GM19025 (cell line): ENCODE data around the gene SDHAF3.
A peak's percentile ranks its signal among the peaks of the same experiment; 100 is the strongest.
"Not testable (repeated sequence)": the region's sequence is repeated elsewhere in the genome, so short reads cannot be mapped to it uniquely, and the experiment has no call there.

ENCODE experiments used
- ATAC-seq: cut with Tn5 transposase; IDR thresholded peaks from one replicate; pipeline ENCODE4 v1.9.1; 2021; ENCODE audit warnings: mild to moderate bottlenecking, low read depth, moderate library complexity; ENCODE audit not compliant: unreplicated experiment

Gene SDHAF3

DNA sequence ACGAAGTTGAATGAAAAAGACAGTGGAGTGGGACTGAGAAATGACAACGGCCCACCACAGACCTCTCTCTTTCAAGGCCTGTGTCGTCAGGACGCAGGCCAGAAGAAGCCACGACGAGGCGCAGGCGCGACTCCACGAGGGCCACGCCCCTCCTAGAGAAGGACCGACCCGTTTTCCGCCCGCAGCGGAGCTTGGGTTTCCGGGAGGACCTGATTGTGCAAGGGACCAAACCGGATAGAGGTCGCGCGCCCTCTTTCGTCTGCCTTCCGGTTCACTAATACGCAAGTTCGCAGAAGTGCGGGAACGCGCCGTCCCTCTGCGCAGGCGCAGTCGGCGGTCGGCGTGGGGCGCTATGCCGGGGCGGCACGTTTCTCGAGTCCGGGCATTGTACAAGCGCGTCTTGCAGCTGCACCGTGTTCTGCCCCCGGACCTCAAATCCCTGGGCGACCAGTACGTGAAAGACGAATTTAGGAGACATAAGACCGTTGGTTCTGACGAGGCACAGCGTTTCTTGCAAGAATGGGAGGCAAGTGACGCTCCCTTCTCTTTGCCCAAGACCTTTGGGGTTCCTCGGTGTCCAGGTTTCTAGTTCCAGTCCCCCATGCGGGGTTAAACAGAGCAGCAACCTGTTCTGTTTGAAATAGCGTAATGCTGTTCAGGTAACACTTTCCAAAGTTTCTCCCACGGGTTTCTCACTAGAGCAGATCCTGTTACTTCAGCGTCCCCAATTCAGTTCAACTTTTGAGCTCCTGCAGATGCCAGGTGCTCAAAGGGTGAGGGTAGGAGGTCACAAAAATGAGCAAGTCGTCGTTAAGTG is at the start of gene SDHAF3:
TSS of gene SDHAF3 (plus strand) at position 327 of the 817 bp plus-strand sequence. CDS start at position 353, 26 bp downstream.
- peak; percentile 96 for ATAC-seq

DNA sequence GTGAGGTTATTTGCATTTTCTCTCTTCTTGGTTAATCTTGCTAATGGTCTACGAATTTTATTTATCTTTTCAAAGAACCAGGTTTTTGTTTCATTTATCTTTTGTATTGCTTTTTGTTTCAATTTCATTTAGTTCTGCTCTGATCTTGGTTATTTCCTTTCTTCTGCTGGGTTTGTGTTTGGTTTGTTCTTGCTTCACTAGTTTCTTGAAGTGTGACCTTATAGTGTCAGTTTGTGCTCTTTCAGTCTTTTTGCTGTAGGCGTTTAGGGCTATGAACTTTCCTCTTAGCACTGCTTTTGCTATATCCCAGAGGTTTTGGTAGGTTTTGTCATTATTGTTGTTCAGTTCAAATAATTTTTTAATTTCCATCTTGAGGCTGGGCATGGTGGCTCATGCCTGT is 45.5 kb upstream of the SDHAF3 start:
- ATAC-seq = not testable (repeated sequence)

DNA sequence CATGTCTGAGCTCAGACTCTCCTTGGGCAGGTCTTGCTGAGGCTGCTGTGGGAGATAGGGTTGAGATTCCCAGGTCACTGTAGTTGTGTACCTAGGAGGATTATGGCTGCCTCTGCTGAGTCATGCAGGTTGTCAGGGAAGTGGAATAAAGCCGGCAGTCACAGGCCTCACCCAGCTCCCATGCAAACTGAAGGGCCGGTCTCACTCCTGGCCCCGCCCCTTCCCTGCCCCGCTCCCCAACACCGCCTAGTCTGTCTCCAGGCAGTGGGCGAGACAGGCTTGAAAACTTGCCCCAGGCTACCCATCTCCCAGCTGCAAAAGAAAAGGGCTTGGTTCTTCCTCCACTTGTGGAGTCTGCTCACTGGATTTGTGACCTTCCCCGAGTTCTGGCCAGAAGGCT is 41.6 kb upstream of the SDHAF3 start:
- no peak for ATAC-seq

DNA sequence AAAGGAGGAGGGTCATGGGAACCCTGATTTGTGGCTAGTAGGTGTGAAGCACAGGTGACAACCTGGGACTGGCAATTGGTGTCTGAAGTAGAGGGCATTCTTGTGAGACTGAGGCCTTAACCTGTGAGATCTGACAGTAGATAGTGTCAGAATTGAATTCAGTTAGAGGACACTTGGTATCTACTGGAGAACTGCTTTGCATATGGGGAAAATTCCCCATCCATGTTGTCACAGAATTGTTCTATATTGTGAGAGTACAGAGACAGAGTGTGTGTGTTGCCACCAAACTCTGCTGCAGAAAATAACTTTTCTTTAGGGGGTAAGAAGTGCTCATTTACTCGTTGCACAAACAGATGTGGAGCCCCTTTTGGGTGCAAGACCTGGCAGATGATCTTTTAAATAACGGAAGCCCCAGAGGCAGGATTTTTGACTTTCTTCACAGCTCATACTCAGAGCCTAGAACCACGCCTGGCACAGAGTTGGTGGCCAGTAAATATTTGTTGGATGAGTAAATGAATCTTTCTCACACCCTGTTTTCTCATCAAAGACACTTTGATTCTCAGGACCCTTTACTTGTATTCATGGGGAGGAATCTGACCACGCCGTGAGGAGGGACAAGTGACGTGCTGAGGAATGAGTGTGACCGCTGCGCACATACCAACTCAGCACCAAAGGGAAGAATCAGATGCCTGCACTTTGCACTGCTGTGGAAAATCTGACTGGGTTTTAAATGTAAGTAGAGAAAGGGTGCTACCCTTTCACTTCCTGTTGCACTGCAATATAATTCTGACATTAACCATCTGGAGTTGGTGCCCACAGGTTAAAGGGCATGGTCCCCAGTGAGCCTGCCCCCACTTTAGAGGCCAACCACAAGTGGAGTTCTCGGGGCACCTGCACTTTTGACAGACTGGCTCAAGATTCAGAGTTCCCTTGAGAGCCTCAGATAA is 39.2 kb upstream of the SDHAF3 start:
- peak; percentile 86 for ATAC-seq

DNA sequence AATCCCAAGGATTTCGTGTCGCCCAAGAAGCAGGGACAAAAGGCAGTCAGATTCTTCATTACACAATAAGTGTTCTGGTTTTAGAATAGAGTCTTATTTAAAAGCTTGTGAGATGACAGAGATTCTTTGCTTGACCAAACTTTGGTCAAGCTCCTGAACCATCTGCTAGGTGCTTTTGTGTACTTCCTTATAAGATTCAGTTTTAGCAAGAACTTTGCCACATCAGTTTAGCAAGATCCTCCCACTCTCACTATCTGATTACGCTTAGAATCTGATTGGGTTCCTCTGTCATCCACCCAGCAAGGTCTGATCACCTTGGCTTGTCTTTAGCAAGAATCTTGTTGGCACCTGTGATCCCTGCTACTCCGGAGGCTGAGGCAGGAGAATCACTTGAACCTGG is 38.2 kb upstream of the SDHAF3 start:
- no peak for ATAC-seq

DNA sequence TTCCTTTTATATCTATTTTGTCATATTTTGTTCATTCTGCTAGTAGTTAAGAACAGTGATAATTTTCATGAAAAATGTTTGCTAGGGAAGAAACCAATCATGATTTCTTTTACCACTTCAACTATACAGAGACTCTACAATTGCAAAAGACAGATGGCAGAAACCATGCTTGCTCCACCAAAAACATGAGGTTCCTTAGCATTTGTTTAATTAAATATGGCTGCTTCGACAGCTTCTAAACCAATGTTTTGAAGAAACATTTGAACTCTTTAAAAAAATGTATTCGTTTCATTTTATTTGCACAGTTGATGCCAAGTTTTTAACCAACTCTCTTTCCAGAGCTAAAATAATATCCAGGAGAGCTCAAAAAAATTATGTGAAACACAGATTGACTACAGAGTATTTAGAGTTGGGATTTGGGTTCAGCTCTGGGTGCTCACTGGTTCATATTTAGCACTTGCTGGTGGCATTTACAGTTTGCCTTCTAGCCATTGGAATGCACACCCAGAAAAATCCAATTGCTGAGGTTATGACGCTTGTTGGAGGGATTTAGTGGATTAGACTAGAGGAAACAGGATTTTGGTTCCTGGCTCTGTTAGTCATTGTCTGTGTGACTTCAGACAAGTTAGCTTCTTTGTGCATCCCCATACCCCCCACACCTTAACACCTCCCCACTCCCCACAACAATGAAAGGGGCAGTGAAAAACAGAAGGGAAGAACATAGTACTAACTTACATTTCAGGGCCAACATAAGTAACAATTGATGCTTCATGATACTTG is 35.8 kb upstream of the SDHAF3 start:
- no peak for ATAC-seq

DNA sequence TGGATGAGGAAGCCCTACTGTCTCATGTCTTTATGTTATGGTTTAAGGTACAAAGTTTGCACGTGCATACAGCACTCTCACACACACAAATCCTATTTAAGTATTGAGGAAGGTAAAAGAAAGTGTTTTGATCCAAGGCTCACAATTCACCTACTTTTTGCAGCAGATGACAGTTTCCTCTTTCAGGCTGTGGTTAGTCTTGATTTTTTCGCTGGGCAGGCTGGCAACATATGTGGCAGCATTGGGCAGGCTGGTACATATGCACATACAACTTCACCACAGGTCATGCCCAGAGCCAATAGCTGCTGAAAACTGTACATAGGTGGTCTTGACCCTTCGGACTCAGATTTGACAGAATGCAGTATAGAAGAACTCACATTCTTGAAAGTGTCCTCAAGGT is 29.1 kb upstream of the SDHAF3 start:
- ATAC-seq = no peak

DNA sequence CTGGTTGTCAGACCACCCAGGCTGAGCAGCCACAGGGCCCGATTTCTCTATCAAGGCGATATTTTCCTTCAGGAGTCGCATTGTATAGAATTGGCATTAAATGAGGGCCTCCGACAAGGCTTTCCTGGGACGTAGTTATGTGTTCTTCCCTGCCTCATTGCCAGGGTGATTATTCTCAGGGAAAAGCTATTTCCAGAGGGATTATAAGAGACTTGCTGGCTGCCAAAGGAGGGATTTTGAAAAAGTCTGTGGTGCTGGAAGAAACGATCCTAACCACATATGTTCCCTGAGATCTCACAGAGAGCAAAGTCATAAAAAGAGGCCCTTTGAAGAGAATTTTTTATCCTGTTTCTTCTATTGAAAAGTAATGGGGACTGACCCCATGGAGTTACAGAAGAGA is 27.7 kb upstream of the SDHAF3 start:
- ATAC-seq = no peak

DNA sequence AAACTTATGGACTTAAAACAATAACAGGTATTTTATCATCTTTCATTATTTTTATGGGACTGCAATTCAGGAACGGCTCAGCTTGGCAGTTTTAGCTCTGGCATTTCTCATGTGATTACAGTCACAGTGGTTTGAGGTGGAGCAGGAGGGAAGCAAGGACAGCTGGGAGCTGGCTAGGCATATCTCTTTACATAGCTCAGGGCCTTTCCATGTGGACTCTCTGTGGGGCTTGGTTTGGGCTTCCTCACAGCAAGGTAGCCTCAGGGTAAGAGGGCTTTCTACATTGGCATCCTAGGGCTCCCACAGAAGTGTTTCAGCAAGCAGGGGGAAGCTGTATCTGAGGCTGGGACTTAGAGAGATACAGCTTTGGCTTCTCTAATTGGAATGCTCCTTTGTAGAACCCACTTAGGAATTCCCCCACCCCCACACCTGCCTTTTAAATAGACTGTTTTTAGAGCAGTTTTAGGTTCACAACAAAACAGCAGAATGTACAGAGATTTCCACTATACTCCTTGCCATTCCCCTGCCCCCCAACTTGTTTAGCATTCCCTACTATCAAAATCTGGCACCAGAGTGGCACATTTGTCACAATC is 26.6 kb upstream of the SDHAF3 start:
- ATAC-seq = no peak

DNA sequence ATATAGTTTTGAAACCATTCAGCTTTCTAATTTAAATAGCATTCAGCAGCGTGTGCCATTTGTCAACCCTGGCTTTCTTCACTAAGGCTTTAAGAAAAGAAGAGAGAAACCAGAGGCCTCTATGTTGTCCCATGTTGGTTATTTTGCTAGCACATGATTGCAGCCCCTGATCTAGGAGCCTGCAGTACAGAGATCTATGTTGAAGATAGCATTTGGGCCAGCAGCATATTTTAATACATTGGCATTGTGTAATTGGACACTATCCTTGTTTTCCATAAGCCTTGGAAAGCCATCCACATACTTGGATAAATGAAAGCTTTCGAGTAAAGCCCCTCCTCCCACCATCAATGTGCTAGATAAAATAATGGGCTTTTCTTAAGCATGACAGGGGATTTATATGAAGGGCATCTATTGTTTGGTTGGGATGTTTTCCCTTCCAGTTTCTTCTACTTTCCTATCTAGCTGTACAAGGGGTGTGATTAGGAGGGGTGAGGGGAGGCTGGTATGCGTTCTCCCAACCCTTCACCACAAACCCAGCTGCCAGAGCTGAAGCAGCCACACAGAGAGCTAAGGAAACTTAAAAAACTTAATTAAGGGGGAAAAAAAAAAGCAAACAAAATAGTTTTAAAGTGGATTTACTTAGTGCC is 23.1 kb upstream of the SDHAF3 start:
- ATAC-seq = no peak

DNA sequence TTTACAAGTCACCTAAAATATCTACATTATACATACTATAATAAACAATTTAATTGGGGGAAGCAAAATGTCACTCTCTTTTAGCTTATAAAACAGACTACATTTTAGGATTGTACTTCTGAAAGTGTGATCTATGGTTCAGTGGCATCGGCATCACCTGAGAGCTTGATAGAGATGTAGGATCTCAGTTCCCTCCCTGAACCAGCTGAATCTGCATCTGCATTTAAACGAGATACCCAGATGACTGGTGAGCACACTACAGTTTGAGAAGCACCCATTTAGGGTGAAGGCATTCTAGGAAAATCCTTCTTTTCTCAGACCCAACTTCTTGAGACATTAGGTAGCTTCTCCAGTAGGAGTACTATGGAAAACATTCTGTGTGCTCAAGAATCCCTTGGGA is 21.5 kb upstream of the SDHAF3 start:
- no peak for ATAC-seq

DNA sequence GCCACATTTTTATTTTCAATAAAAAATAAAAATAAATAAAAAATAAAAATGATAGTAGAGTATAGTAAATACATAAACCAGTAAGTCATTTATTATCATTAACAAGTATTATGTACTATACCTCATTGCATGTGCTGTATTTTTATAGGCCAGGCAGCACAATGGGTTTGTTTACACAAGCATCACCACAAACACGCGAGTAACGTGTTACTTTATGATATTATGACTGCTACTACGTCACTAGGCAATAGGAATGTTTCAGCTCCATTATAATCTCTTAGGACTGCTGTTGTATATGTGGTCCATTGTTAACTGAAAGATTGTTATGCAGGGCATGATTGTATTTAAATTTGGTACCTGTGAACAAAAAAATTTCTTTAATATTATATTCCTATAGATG is 20.8 kb upstream of the SDHAF3 start:
- no peak for ATAC-seq

DNA sequence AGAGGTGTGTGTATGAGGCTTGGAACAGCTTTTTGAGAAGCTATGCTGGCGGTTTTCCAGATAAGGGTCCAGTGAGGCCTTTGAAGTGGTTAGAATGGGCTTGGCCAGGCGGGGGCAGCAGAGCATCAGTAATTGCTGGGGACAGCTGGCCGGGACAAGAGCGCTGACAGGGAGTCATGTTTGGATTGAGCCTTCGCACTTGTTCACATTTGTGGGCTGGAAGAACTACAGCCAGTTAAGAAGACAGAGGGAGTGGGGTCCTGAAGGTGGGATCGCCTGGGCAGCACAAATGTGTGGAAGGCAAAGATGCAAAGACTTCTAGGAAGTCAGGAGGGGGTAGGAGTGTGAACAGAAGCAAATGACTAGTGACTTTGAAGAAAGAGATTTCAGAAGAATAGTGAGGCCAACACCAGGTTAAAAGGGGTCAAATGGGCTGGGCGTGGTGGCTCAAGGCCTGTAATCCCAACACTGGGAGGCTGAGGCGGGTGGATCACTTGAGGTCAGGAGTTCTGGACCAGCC is 12.7 kb upstream of the SDHAF3 start:
- ATAC-seq = peak; percentile 94

DNA sequence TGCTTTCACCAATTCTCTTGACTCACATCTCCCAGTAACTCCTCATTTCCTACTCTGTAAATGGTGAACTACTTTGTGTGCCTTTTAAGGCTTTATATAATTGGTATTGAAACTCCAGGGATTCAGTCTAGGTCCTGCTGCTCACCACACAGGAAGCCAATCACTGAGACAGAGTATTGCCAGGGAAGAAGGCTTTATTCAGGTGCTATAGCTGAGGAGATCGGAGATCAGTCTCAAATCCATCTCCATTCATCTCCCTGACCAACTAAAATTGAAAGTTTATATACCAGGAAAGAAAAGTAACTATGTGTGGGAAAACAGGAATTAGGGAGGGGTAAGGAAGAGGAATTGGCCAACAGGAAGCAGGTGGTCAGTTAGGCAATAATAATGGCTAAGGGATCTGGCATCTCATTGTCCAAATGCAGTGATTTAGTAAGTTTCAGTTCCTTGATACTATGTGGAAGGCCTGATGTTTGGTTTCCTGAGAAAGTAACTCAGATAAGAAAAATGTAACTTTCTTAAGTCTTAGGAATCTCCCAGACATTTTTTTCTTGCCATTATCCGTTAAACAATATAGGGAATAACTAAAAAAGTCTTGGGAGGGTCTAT is 10.2 kb upstream of the SDHAF3 start:
- ATAC-seq = no peak

DNA sequence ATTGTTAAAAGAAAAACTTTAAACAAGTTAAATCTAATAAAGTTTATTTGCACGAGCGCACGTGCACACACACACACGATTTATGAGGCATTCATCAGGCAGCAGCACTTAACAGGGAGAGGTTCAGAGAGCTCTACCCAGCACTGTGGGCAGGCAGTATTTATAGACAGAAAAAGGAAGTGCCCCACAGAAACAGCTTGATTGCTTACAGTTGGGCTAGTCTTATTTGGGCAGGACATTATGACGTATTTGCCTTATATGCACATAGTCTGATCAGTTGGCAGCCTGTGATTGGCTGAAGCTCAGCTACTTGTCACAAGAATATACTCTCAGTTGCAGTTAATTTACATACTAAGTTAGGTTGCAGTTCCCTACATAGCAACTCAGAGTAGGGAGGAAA is 1.2 kb upstream of the SDHAF3 start:
- no peak for ATAC-seq

DNA sequence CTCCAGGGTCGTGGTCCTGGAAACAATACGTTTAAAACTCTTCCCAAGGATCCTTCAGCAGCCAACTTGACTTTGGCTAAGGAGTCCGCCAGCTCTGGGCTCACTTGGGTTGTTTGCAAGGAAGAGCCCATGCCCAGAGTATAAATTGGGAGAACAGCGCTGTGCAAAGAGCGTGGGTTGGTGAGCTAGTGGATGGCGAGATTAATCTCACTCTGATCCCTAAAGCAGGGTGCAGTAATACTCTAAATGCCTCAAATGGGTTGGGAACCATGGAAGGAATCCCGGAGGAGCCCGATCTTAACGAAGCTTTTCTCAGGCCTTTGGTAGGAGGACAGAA is 495 bp upstream of the SDHAF3 start:
- ATAC-seq = no peak

DNA sequence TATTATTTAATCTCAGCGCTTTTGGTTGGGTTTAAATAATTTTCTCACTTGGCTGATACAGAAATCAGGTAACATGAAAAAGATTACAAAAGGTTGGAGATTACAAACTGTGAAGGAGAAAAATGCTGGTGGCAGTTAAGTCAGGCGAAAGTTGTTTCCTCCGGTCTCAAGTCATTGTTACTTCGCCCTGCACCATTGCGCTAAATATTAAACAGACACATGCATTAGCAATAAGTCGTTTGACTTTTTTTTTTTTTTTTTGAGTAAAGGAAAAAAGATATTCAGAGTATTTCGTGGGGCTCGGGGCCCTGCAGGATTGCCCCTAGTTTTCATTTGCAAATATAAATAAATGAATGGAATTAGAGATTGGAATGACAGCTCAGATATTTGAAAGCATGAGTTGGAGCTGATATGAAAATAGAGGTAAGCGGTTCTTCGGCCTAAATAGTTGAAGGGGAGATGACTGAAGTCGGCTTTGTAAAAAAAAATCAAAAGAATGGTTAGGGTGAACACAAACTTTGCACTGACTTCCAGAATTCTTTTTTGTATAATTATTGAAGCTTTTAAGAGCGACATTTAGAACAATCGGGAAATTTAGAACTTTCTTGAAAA is 914 bp downstream of the SDHAF3 start:
- ATAC-seq = no peak

DNA sequence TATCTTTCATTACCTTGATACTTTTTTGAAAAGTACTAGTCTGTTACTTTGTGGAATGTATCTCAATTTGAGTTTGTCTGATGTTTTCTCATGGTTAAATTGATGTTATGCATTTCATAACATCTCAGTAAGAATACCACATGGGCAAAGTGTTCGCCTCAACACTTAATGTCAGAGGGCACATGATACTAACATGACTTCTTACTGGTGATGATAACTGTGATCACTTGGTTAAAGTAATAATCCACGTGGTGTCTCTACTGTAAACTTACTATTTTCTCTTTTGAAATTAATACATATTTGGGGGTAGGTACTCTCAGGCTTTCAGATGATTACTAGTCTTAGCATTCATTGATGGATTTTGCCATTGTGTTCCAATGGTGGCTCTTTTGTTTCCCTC is 2.2 kb downstream of the SDHAF3 start:
- no peak for ATAC-seq
